Measurements from ENCODE around the gene CHRNB4. TPM values are rescaled to one million over a fixed set of nuclear protein-coding genes. Genes with fewer than 3 reads are reported as not detected.

The CHRNB4 gene
- under 1 TPM; 0.22 to 0.70 TPM for total RNA-seq
- polyA plus RNA-seq (2013, experiment 1 of 2), result 6.2 TPM
- 6.3 TPM for polyA plus RNA-seq (2013, experiment 2 of 2)
- long read RNA-seq, experiment 1, result 0 reads
- long read RNA-seq, experiment 2, partial matches to known transcripts, result 0 of 1 reads
- long read RNA-seq, experiment 2, other reads (novel, unspliced or antisense), result 1 of 1 reads
- long read RNA-seq, experiment 3, partial matches to known transcripts, result 1 of 4 reads
- long read RNA-seq, experiment 3, other reads (novel, unspliced or antisense), result 0 of 4 reads
- long read RNA-seq, experiment 4, result 0 reads

DNA sequence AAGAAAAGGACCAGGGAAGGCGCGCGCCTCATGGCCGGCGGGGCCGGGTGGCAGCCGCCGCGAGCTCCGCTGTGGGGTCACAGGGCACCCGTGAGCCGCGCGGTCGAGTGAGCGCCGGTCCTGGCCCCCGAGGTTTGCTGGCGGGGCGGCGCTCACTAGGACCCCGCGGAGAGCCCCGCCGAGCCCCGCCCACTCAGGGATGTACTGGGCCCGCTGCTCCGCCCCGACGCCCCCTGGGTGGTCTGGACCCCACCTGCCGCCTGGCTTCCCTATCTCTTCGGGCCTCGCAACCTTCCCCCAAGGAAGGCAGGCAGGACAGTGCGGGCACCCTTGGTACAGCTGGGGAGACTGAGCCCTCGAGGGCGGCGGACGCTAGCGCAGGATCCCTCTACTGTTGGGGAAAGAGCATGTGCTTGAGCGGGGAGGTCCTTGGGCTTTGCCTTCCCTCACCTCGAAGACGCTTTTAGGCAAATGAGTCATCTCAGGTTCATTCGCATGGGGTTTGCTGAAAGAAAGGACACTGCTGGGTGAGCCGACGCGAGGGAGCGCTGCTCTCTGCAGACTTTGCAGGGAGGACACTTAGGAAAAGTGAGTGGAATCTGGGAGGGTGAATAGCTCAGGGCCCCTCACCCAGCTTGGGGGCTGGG lies at the start of gene CHRNB4:
TSS of gene CHRNB4 (minus strand) at position 109 of the 647 bp plus-strand sequence. CDS start at position 32, 77 bp downstream.
- Histone ChIP-seq H3K9me3 (ENCODE audit: control insufficient read depth, low read length) (no peaks in the 10 kb centered on the region), H3K4me1 (ENCODE audit: control insufficient read depth, insufficient read depth, low read length) (no peaks in the 10 kb centered on the region), H3K4me3 (ENCODE audit: low read length) (peak within 1 kb of the TSS; percentile 65), H3K36me3 (ENCODE audit: control insufficient read depth, insufficient read depth, low read length) (no peaks in the 10 kb centered on the region), H3K27me3 (ENCODE audit: control insufficient read depth, insufficient read depth, low read length, poor library complexity, severe bottlenecking) (peaks cover 11% of the 10 kb centered on the region), H3K27ac (ENCODE audit: low read depth, low read length) (no peak within 1 kb of the TSS), H3K9ac (ENCODE audit: extremely low read depth, low read length, poor library complexity, severe bottlenecking) (no peak within 1 kb of the TSS)
- Mint-ChIP-seq H3K9me3 (no peaks in the 10 kb centered on the region), H3K27me3 (ENCODE audit: insufficient read depth) (peaks cover 9% of the 10 kb centered on the region), H3K27ac (peak within 1 kb of the TSS; percentile 61), H3K4me3 (peak within 1 kb of the TSS; percentile 60), H3K36me3 (ENCODE audit: low read depth) (no peaks in the 10 kb centered on the region), H3K4me1 (no peaks in the 10 kb centered on the region)
- TF ChIP-seq CTCF (conservative IDR thresholded peaks at IDR 0.05), result peak; percentile 52
- peak; percentile 95 for DNase-seq
- WGBS, 2 experiments (ENCODE audit: insufficient coverage in 1 of 2, insufficient read length in 1 of 2), result 2 to 13% methylated on average over 7 to 47 of the region's 47 CpGs

DNA sequence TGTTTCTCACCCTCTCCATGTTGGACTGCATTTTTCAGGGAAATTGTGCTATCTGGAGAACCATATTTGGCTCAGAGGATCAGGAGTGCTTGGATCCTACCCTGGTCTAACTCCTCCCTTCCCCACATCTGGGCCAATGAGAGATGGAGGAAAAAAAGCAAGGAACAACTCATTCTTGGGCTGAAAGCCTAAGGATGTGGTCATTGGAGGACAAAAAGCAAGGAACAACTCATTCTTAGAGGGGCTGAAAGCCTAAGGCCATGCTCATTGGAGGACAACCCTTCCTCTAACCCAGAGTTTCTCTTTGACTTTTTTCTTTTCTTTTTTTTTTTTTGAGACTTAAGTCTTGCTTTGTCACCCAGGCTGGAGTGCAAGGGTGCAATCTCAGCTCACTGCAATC lies 48.6 kb upstream of the CHRNB4 start:
- no peak overlapping the region for H3K27ac ChIP-seq (ENCODE audit: low read depth, low read length)
- Mint-ChIP-seq H3K27me3 (ENCODE audit: insufficient read depth) (no peaks in the 10 kb centered on the region), H3K27ac (no peak overlapping the region), H3K36me3 (ENCODE audit: low read depth) (no peaks in the 10 kb centered on the region), H3K4me1 (peaks cover 16% of the 10 kb centered on the region), H3K4me3 (no peak overlapping the region), H3K9me3 (no peaks in the 10 kb centered on the region)
- no peaks in the 10 kb centered on the region for H3K27me3 ChIP-seq (ENCODE audit: control insufficient read depth, insufficient read depth, low read length, poor library complexity, severe bottlenecking)
- H3K4me1 ChIP-seq (ENCODE audit: control insufficient read depth, insufficient read depth, low read length), result no peaks in the 10 kb centered on the region
- H3K4me3 ChIP-seq (ENCODE audit: low read length), result no peak overlapping the region
- DNase-seq, result peak; percentile 5
- no peak for TF ChIP-seq CTCF (conservative IDR thresholded peaks at IDR 0.05)
- H3K9me3 ChIP-seq (ENCODE audit: control insufficient read depth, low read length), result no peaks in the 10 kb centered on the region
- H3K36me3 ChIP-seq (ENCODE audit: control insufficient read depth, insufficient read depth, low read length), result no peaks in the 10 kb centered on the region
- no peak overlapping the region for H3K9ac ChIP-seq (ENCODE audit: extremely low read depth, low read length, poor library complexity, severe bottlenecking)

- H3K36me3 ChIP-seq (ENCODE audit: control insufficient read depth, insufficient read depth, low read length), result no peaks in the 10 kb centered on the region
- H3K4me1 Mint-ChIP-seq, result peaks cover 29% of the 10 kb centered on the region
- TF ChIP-seq CTCF (conservative IDR thresholded peaks at IDR 0.05), result no peak
- H3K4me1 ChIP-seq (ENCODE audit: control insufficient read depth, insufficient read depth, low read length), result peaks cover 13% of the 10 kb centered on the region
- no peak overlapping the region for H3K27ac ChIP-seq (ENCODE audit: low read depth, low read length)
- H3K4me3 Mint-ChIP-seq, result no peak overlapping the region
- no peak overlapping the region for H3K27ac Mint-ChIP-seq
- H3K27me3 ChIP-seq (ENCODE audit: control insufficient read depth, insufficient read depth, low read length, poor library complexity, severe bottlenecking), result no peaks in the 10 kb centered on the region
- H3K27me3 Mint-ChIP-seq (ENCODE audit: insufficient read depth), result no peaks in the 10 kb centered on the region
- H3K9ac ChIP-seq (ENCODE audit: extremely low read depth, low read length, poor library complexity, severe bottlenecking), result no peak overlapping the region
- no peaks in the 10 kb centered on the region for H3K9me3 Mint-ChIP-seq
- H3K36me3 Mint-ChIP-seq (ENCODE audit: low read depth), result no peaks in the 10 kb centered on the region
- H3K4me3 ChIP-seq (ENCODE audit: low read length), result no peak overlapping the region
- DNase-seq, result no peak
- no peaks in the 10 kb centered on the region for H3K9me3 ChIP-seq (ENCODE audit: control insufficient read depth, low read length)
- 90 to 93% methylated on average over 8 of the region's 8 CpGs for WGBS, 2 experiments (ENCODE audit: insufficient coverage in 1 of 2, insufficient read length in 1 of 2)
Measured at GRCh38 chr15:78685925-78686324, 44.9 kb upstream of the CHRNB4 start.

Data from endodermal cell (in vitro differentiated cells).